Right lobe of liver (tissue), 6 donors: ENCODE data around the gene ALOX5. TPM values are rescaled to one million over a fixed set of nuclear protein-coding genes. Genes with fewer than 3 reads are reported as not detected.
A peak's percentile ranks its signal among the peaks of the same experiment; 100 is the strongest.

Source experiments
- ATAC-seq, 4 donors: fragments of 200-7000 bp; cut with Tn5 transposase; one replicate each; pipeline ENCODE4 v1.9.1; 2020; ENCODE audit warnings: mild to moderate bottlenecking in 4 of 4, moderate library complexity in 4 of 4
- DNase-seq, 3 donors: peaks; one replicate each; pipeline ENCODE4 v3.0.0-alpha.2; 2020
- H3K27ac ChIP-seq, 3 donors: fragments of 200-600 bp; one replicate each; pipeline ENCODE4 v1.8.0; 2022
- H3K27me3 ChIP-seq, 2 donors: fragments of 200-600 bp; one replicate each; pipeline ENCODE4 v1.8.0; 2022
- H3K36me3 ChIP-seq, 4 donors: fragments of 200-600 bp; sonication (generic) in 1 of 4; one replicate each; pipeline versions ENCODE4 v1.5.1 to v1.8.0; 2017 to 2022; ENCODE audit warnings: control low read depth in 1 of 4
- H3K4me1 ChIP-seq, 4 donors: fragments of 200-600 bp; sonication (generic) in 1 of 4; one replicate each; pipeline versions ENCODE4 v1.5.1 to v1.8.0; 2017 to 2022; ENCODE audit warnings: control low read depth in 1 of 4
- H3K4me3 ChIP-seq, 3 donors: fragments of 200-600 bp; one replicate each; pipeline ENCODE4 v1.8.0; 2022
- H3K9me3 ChIP-seq, 4 donors: fragments of 200-600 bp; sonication (generic) in 1 of 4; one replicate each; pipeline versions ENCODE4 v1.5.1 to v1.8.0; 2017 to 2022; ENCODE audit warnings: control low read depth in 1 of 4
- POLR2A ChIP-seq: fragments of 450-650 bp; IDR thresholded peaks from one replicate; pipeline ENCODE4 v1.6.1; 2017; ENCODE audit warnings: antibody characterized with exemption, mild to moderate bottlenecking
- WGBS: methylation state at CpG from one replicate; pipeline ENCODE4 v1.1.6; 2018; ENCODE audit warnings: low coverage, low lambda C conversion rate; ENCODE audit not compliant: insufficient coverage; ENCODE audit errors: missing lambda C conversion rate; 5-methylcytosine and 5-hydroxymethylcytosine counted together
- intact Hi-C, 2 donors: fragments of 100-400 bp; cut with DNase I; formaldehyde crosslinking; loops; one replicate each; pipeline versions ENCODE4 v1.11.2 to v1.14.1; 2022
- total RNA-seq, 6 experiments: library from RNA; depleted of rRNA in 2 of 6; stranded (reverse); fragments of >200 nt in 2 of 6; fragmentation: NEBNext Ultra II Directional in 3 of 6; extraction: Animal tissue kit (Norgen Biotek cat#: 25700) in 3 of 6; gene quantifications; one replicate each; pipeline versions ENCODE4 v1.1.0 to v1.2.4, GENCODE V29; 2016 to 2023
- TF ChIP-seq, protein P1 (sequence below), 4 donors: fragments of 200-600 bp in 3 of 4; fragments of 450-650 bp in 1 of 4; IDR thresholded peaks; one replicate each; pipeline versions ENCODE4 v1.5.1 to v1.8.0; 2016 to 2022; ENCODE audit warnings: antibody characterized with exemption in 4 of 4, mild to moderate bottlenecking in 2 of 4
- donor health status: DM: no; HTN: yes; CAD: no.
- donor health status: DM: no; HTN: no; CAD: no.
- donor health status: DM: no; HTN: no; CAD: no.
- donor health status: DM: no; HTN: yes; CAD: no.
- donor health status: DM: no; HTN: yes; CAD: no.

The ALOX5 gene
- total RNA-seq, 6 experiments from 2014 or later = 3.1 to 10.9 (median 6.6) TPM

DNA sequence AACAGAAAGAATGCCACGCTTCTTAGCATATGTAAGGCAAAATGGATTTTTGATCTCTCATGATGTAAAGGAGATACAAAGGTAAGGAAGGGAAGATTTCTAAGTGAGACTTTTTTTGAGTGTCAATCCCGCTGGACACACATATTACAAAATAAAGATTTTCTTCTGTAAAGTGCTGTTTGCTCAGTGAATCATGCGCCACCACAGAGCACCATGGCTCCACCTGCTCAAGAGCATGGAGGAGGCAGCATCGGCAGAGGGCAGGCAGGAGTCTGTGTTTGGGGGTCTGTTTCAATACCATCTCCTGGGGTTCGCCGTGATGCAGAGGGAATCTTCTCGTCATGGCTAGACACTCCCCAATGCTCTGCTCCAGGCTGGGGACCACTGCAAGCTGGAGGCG lies 83.5 kb downstream of the ALOX5 start:
- Histone ChIP-seq H3K9me3 (no peaks in the 10 kb centered on the region), H3K4me3 (no peak overlapping the region), H3K27ac (no peak overlapping the region), H3K27me3 (no peaks in the 10 kb centered on the region), H3K4me1 (peaks cover 0 to 19% (median 12%) of the 10 kb centered on the region in 4 donors), H3K36me3 (peaks cover 0 to 42% (median 4%) of the 10 kb centered on the region in 4 donors)
- intact Hi-C loops = no loop called here
- 90% methylated on average over 5 of the region's 8 CpGs for WGBS
- TF ChIP-seq, protein P1, sequence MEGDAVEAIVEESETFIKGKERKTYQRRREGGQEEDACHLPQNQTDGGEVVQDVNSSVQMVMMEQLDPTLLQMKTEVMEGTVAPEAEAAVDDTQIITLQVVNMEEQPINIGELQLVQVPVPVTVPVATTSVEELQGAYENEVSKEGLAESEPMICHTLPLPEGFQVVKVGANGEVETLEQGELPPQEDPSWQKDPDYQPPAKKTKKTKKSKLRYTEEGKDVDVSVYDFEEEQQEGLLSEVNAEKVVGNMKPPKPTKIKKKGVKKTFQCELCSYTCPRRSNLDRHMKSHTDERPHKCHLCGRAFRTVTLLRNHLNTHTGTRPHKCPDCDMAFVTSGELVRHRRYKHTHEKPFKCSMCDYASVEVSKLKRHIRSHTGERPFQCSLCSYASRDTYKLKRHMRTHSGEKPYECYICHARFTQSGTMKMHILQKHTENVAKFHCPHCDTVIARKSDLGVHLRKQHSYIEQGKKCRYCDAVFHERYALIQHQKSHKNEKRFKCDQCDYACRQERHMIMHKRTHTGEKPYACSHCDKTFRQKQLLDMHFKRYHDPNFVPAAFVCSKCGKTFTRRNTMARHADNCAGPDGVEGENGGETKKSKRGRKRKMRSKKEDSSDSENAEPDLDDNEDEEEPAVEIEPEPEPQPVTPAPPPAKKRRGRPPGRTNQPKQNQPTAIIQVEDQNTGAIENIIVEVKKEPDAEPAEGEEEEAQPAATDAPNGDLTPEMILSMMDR (IDR thresholded peaks at IDR 0.05) = no peak
- no peak for TF ChIP-seq POLR2A
- ATAC-seq (no peak), DNase-seq (no peak)

DNA sequence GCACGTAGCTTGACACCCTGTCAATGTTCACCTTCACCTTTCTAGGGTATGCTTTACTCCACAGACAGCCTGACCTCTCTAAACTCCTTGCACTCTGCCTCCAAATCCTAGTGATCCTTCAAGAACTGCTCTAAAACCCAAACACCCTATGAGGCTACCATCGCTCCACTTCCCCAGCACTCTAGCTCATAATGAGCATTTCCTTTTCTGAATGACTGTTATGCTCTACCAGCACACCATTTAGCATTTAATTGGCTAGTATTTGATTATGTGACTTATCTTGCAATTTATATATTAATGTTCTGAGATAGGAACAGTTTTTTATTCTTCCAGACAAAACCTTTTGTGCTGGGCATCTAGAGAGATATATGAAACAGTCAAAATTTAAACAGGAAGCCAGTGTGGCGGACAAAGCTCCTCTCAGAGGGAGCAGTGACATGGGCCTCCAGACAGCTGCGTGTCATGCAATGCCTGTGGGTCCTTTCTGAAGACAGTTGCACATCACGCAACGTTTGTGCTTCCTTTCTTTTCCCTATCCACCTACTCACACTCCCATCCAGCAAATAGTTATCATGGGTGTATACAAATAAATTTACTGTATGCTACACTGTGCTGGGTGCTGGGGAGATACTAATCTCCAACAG lies 86.3 kb downstream of the ALOX5 start:
- intact Hi-C loops = loop anchor here (10.0 kb wide), 2 partner anchors 134 to 214 kb away; partner anchors contain the start of gene ZFAND4 (in 2 of the 2)
- no peak for DNase-seq
- ATAC-seq = no peak
- Histone ChIP-seq H3K36me3 (peaks cover 0 to 48% (median 4%) of the 10 kb centered on the region in 4 donors), H3K27ac (no peak overlapping the region), H3K4me1 (peaks cover 0 to 7% (median 3%) of the 10 kb centered on the region in 4 donors), H3K9me3 (no peaks in the 10 kb centered on the region), H3K4me3 (no peak overlapping the region), H3K27me3 (no peaks in the 10 kb centered on the region)
- TF ChIP-seq, protein P1 (IDR thresholded peaks at IDR 0.05) = no peak
- no peak for TF ChIP-seq POLR2A
- 60% methylated on average over 6 of the region's 6 CpGs for WGBS

- DNase-seq = no peak
- H3K27ac ChIP-seq = no peak overlapping the region
These were observed 87.0 kb downstream of the ALOX5 start for GRCh38 chr10:45461034-45461433.

GRCh38 chr10:45463244-45464116 lies 89.5 kb downstream of the ALOX5 start:
- DNase-seq = peak in 1 of 3 donors; percentile 65
- ATAC-seq = no peak
- H3K4me1 ChIP-seq = peaks cover 0 to 30% (median 8%) of the 10 kb centered on the region in 4 donors
- WGBS = 84% methylated on average over 6 of the region's 23 CpGs
- no peak overlapping the region for H3K4me3 ChIP-seq
- no peaks in the 10 kb centered on the region for H3K9me3 ChIP-seq
- H3K27me3 ChIP-seq = no peaks in the 10 kb centered on the region
- TF ChIP-seq, protein P1 (IDR thresholded peaks at IDR 0.05) = no peak
- TF ChIP-seq POLR2A = no peak
- intact Hi-C loops = loop anchor here (10.0 kb wide), 2 partner anchors 131 to 211 kb away; partner anchors contain the start of gene ZFAND4 (in 2 of the 2)
- no peak overlapping the region for H3K27ac ChIP-seq
- peaks cover 0 to 33% (median 3%) of the 10 kb centered on the region in 4 donors for H3K36me3 ChIP-seq

More at GRCh38 chr10:45461034-45461433, 87.0 kb downstream of the ALOX5 start:
- 91% methylated on average over 7 of the region's 7 CpGs for WGBS
- Histone ChIP-seq H3K27me3 (no peaks in the 10 kb centered on the region), H3K4me3 (no peak overlapping the region), H3K36me3 (peaks cover 0 to 48% (median 4%) of the 10 kb centered on the region in 4 donors), H3K9me3 (no peaks in the 10 kb centered on the region), H3K4me1 (peaks cover 0 to 6% (median 2%) of the 10 kb centered on the region in 4 donors)
- peak in 2 of 4 donors; percentile 12 to 16 for ATAC-seq
- intact Hi-C loops = loop anchor here (10.0 kb wide), 2 partner anchors 134 to 214 kb away; partner anchors contain the start of gene ZFAND4 (in 2 of the 2)
- no peak for TF ChIP-seq POLR2A
- TF ChIP-seq, protein P1 (IDR thresholded peaks at IDR 0.05) = no peak
